ENCODE data around the gene NSG1.

DNA sequence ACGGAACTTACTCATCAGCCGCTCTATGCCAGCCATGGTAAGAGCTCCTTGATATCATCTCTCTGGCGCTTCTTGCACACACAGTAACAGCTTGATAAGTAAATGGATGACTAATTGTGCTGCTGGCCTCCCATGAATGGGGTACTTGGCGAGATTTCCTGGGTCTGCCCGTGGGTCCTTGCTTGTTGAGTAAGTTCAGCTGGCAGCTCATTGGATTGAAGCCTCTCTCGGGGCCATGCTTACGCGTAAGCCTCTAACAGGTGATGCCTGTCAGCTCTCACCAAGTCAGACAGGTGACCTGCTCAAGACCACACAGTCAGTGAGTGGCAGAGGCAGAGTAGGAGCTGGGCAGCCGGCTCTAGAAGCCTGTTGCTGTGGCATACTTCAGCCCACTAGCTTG is 7.7 kb downstream of the NSG1 start:
- no peak for TF ChIP-seq CTCF (IDR thresholded peaks at IDR 0.05)
- no peak for TF ChIP-seq EP300 (IDR thresholded peaks at IDR 0.05)
- no peak for TF ChIP-seq POLR2A (IDR thresholded peaks at IDR 0.05)
